WTC11 (cell line): ENCODE data around the gene RACGAP1. TPM values are rescaled to one million over a fixed set of nuclear protein-coding genes. Genes with fewer than 3 reads are reported as not detected.

ENCODE experiments used
- ATAC-seq: fragments of 200-7000 bp; cut with Tn5 transposase; 2 replicates; pipeline ENCODE4 v1.10.0; 2021; ENCODE audit warnings: mild to moderate bottlenecking, moderate library complexity
- CTCF ChIA-PET: fragments of 300-600 bp; sonication (Branson Sonifier 250); formaldehyde crosslinking; loops from one replicate; lab custom pipeline; 2021; ENCODE audit warnings: antibody characterized with exemption; lab: Charles Lee
- POLR2A ChIA-PET: fragments of 350-600 bp; sonication (Branson Sonifier 250); formaldehyde crosslinking; loops from one replicate; lab custom pipeline; 2021; ENCODE audit warnings: antibody characterized with exemption; lab: Charles Lee
- DNase-seq: peaks from one replicate; pipeline ENCODE4 v3.0.0; 2021; ENCODE audit warnings: low spot score
- H3K27ac Mint-ChIP-seq: 2 replicates; pipeline ENCODE4 v1.8.0; 2021; ENCODE audit warnings: mixed read lengths
- H3K27me3 Mint-ChIP-seq: 2 replicates; pipeline ENCODE4 v1.8.0; 2021; ENCODE audit warnings: low read depth, mild to moderate bottlenecking, moderate library complexity, mixed read lengths
- H3K36me3 Mint-ChIP-seq: 2 replicates; pipeline ENCODE4 v1.8.0; 2021; ENCODE audit warnings: mixed read lengths
- H3K4me1 Mint-ChIP-seq: 2 replicates; pipeline ENCODE4 v1.8.0; 2022; ENCODE audit warnings: mixed read lengths
- H3K4me3 Mint-ChIP-seq: 2 replicates; pipeline ENCODE4 v1.8.0; 2021; ENCODE audit warnings: mild to moderate bottlenecking, moderate library complexity, mixed read lengths
- H3K9me3 Mint-ChIP-seq: 2 replicates; pipeline ENCODE4 v1.8.0; 2021; ENCODE audit warnings: mixed read lengths
- ATF3 ChIP-seq: sonication (generic); formaldehyde crosslinking; conservative IDR thresholded peaks from 2 replicates; pipeline ENCODE4 v1.8.1; 2022; ENCODE audit warnings: mild to moderate bottlenecking, missing genetic modification reagents
- CTCF ChIP-seq: fragments of 200-600 bp; IDR thresholded peaks from 2 replicates; pipeline ENCODE4 v1.8.0; 2022; ENCODE audit warnings: antibody characterized with exemption
- E2F4 ChIP-seq: sonication (generic); formaldehyde crosslinking; IDR thresholded peaks from 2 replicates; pipeline ENCODE4 v1.8.1; 2022; ENCODE audit warnings: low read depth, mild to moderate bottlenecking, moderate library complexity, missing genetic modification reagents, borderline replicate concordance
- EMX1 ChIP-seq: fragments of 250-450 bp; sonication (Bioruptor Pico); IDR thresholded peaks from 2 replicates; pipeline ENCODE4 v1.8.0; 2021; ENCODE audit warnings: mild to moderate bottlenecking
- ERG ChIP-seq: fragments of 250-450 bp; sonication (Bioruptor Pico); IDR thresholded peaks from 2 replicates; pipeline ENCODE4 v1.8.0; 2021; ENCODE audit warnings: mild to moderate bottlenecking
- FOXP1 ChIP-seq: sonication (generic); formaldehyde crosslinking; IDR thresholded peaks from 2 replicates; pipeline ENCODE4 v1.8.0; 2022; ENCODE audit warnings: missing genetic modification reagents, mild to moderate bottlenecking, moderate library complexity, borderline replicate concordance
- GRHL2 ChIP-seq: fragments of 250-450 bp; sonication (Bioruptor Pico); IDR thresholded peaks from 2 replicates; pipeline ENCODE4 v1.8.0; 2022; ENCODE audit warnings: mild to moderate bottlenecking, moderate library complexity; ENCODE audit not compliant: insufficient replicate concordance, severe bottlenecking
- HMGA2 ChIP-seq: fragments of 250-450 bp; sonication (Bioruptor Pico); IDR thresholded peaks from 2 replicates; pipeline ENCODE4 v1.4.0; 2021; ENCODE audit warnings: mild to moderate bottlenecking, moderate library complexity
- KAT7 ChIP-seq: sonication (generic); formaldehyde crosslinking; IDR thresholded peaks from 2 replicates; pipeline ENCODE4 v1.8.1; 2023; ENCODE audit warnings: missing genetic modification reagents, mild to moderate bottlenecking, borderline replicate concordance
- NFE2L1 ChIP-seq: sonication (generic); formaldehyde crosslinking; IDR thresholded peaks from 2 replicates; pipeline ENCODE4 v1.8.1; 2023; ENCODE audit warnings: missing genetic modification reagents
- NFYB ChIP-seq: sonication (generic); formaldehyde crosslinking; conservative IDR thresholded peaks from 2 replicates; pipeline ENCODE4 v1.8.0; 2022; ENCODE audit warnings: low read depth, missing genetic modification reagents
- PREB ChIP-seq: sonication (generic); formaldehyde crosslinking; IDR thresholded peaks from 2 replicates; pipeline ENCODE4 v1.8.1; 2022; ENCODE audit warnings: mild to moderate bottlenecking, missing genetic modification reagents, moderate library complexity, borderline replicate concordance
- RELA ChIP-seq: sonication (generic); formaldehyde crosslinking; IDR thresholded peaks from 2 replicates; pipeline ENCODE4 v1.8.1; 2022; ENCODE audit warnings: missing genetic modification reagents, mild to moderate bottlenecking, borderline replicate concordance
- RORB ChIP-seq: fragments of 250-450 bp; sonication (Bioruptor Pico); IDR thresholded peaks from 2 replicates; pipeline ENCODE4 v1.9.0; 2021; ENCODE audit warnings: mild to moderate bottlenecking
- SMAD4 ChIP-seq: sonication (generic); formaldehyde crosslinking; IDR thresholded peaks from 2 replicates; pipeline ENCODE4 v1.8.0; 2022; ENCODE audit warnings: mild to moderate bottlenecking, missing genetic modification reagents
- SP1 ChIP-seq: sonication (generic); formaldehyde crosslinking; conservative IDR thresholded peaks from 2 replicates; pipeline ENCODE4 v1.8.1; 2022; ENCODE audit warnings: missing genetic modification reagents
- TEAD4 ChIP-seq: sonication (generic); formaldehyde crosslinking; IDR thresholded peaks from 2 replicates; pipeline ENCODE4 v1.8.0; 2022; ENCODE audit warnings: mild to moderate bottlenecking, missing genetic modification reagents
- ZNF232 ChIP-seq: sonication (generic); formaldehyde crosslinking; IDR thresholded peaks from 2 replicates; pipeline ENCODE4 v1.8.0; 2022; ENCODE audit warnings: mild to moderate bottlenecking, missing genetic modification reagents
- ZNF671 ChIP-seq: fragments of 250-450 bp; sonication (Bioruptor Pico); IDR thresholded peaks from 2 replicates; pipeline ENCODE4 v1.8.0; 2021; ENCODE audit warnings: mild to moderate bottlenecking
- total RNA-seq: library from RNA; stranded (reverse); gene quantifications from 3 replicates; pipeline ENCODE4 v1.2.3, GENCODE V29; 2021

RACGAP1 gene
- total RNA-seq, 1 experiment from 2014 or later = 87.7 TPM

- ATAC-seq (peak; percentile 61), DNase-seq (peak; percentile 84)
- TF ChIP-seq FOXP1 (CRISPR knock-in tag) (0 out of 2 replicates have a peak, but pooled peaks have one; percentile 37), RELA (CRISPR knock-in tag) (no peak), CTCF (peak; percentile 91), SP1 (0 out of 2 replicates have a peak, but pooled peaks have one; percentile 21)
- CTCF ChIA-PET = interaction anchor here (0.5 to 10.9 kb wide), 58 partner anchors 9 to 1261 kb away, joined by 3 to 219 read pairs (median 4); partner anchors contain the start of genes AQP5, AQP6, CERS5 and COX14
- no peak overlapping the region for H3K27ac Mint-ChIP-seq
- H3K4me1 Mint-ChIP-seq = peaks cover 20% of the 10 kb centered on the region
- POLR2A ChIA-PET = interaction anchor here (1.0 to 1.2 kb wide), 3 partner anchors 14 to 103 kb away, joined by 3 to 4 read pairs (median 3); no protein-coding TSS in a partner anchor
- no peaks in the 10 kb centered on the region for H3K9me3 Mint-ChIP-seq
- H3K4me3 Mint-ChIP-seq = no peak overlapping the region
- H3K27me3 Mint-ChIP-seq = no peaks in the 10 kb centered on the region
- no peaks in the 10 kb centered on the region for H3K36me3 Mint-ChIP-seq
Measured at GRCh38 chr12:50070314-50071060, 45.2 kb upstream of the RACGAP1 start.

GRCh38 chr12:50069539-50069938 lies 44.2 kb upstream of the RACGAP1 start:
- no peak overlapping the region for H3K4me3 Mint-ChIP-seq
- H3K9me3 Mint-ChIP-seq = no peaks in the 10 kb centered on the region
- DNase-seq = no peak
- H3K36me3 Mint-ChIP-seq = no peaks in the 10 kb centered on the region
- no peaks in the 10 kb centered on the region for H3K27me3 Mint-ChIP-seq
- CTCF ChIA-PET = interaction anchor here (0.9 to 10.9 kb wide), 15 partner anchors 12 to 245 kb away, joined by 3 to 219 read pairs (median 16); partner anchors contain the start of genes AQP5, AQP6, COX14 and GPD1
- ATAC-seq = no peak
- H3K27ac Mint-ChIP-seq = no peak overlapping the region
- H3K4me1 Mint-ChIP-seq = peaks cover 17% of the 10 kb centered on the region
- no peak for TF ChIP-seq RORB
- TF ChIP-seq FOXP1 (CRISPR knock-in tag) = no peak
- no peak for TF ChIP-seq E2F4 (CRISPR knock-in tag)
- no peak for TF ChIP-seq NFYB (CRISPR knock-in tag)
- TF ChIP-seq ZNF232 (CRISPR knock-in tag) = no peak
- no peak for TF ChIP-seq GRHL2 (CRISPR knock-in tag)
- no peak for TF ChIP-seq ZNF671 (CRISPR knock-in tag)
- POLR2A ChIA-PET = no interaction called here

GRCh38 chr12:50069069-50069468 lies 43.8 kb upstream of the RACGAP1 start:
- ChIA-PET CTCF (interaction anchor here (1.8 to 10.9 kb wide), 7 partner anchors 12 to 202 kb away, joined by 15 to 219 read pairs (median 29); partner anchors contain the start of genes AQP6, COX14 and SMARCD1), POLR2A (no interaction called here)
- Mint-ChIP-seq H3K36me3 (no peaks in the 10 kb centered on the region), H3K4me1 (peaks cover 17% of the 10 kb centered on the region), H3K9me3 (no peaks in the 10 kb centered on the region), H3K4me3 (no peak overlapping the region), H3K27ac (no peak overlapping the region), H3K27me3 (no peaks in the 10 kb centered on the region)
- ATAC-seq (no peak), DNase-seq (no peak)
- TF ChIP-seq SMAD4 (CRISPR knock-in tag) (no peak), HMGA2 (CRISPR knock-in tag) (peak; percentile 93)

- no peaks in the 10 kb centered on the region for H3K36me3 Mint-ChIP-seq
- peaks cover 2% of the 10 kb centered on the region for H3K27me3 Mint-ChIP-seq
- TF ChIP-seq NFE2L1 (CRISPR knock-in tag) (no peak), ATF3 (CRISPR knock-in tag) (peak; percentile 86), ZNF671 (CRISPR knock-in tag) (no peak), KAT7 (CRISPR knock-in tag) (no peak), ERG (CRISPR knock-in tag) (no peak), RELA (CRISPR knock-in tag) (no peak), EMX1 (CRISPR knock-in tag) (no peak), RORB (no peak), PREB (no peak), TEAD4 (CRISPR knock-in tag) (0 out of 2 replicates have a peak, but pooled peaks have one; percentile 25)
- TF ChIP-seq, all 79 proteins: peak for 2
- H3K4me1 Mint-ChIP-seq = peaks cover 10% of the 10 kb centered on the region
- no peak overlapping the region for H3K27ac Mint-ChIP-seq
- ChIA-PET CTCF (interaction anchor here (0.6 to 10.9 kb wide), 7 partner anchors 11 to 168 kb away, joined by 3 to 219 read pairs (median 6); partner anchors contain the start of genes AQP6 and SMARCD1), POLR2A (no interaction called here)
- DNase-seq = no peak
- ATAC-seq = peak; percentile 77
- H3K9me3 Mint-ChIP-seq = no peaks in the 10 kb centered on the region
- no peak overlapping the region for H3K4me3 Mint-ChIP-seq
Measured at GRCh38 chr12:50066402-50066801, 41.1 kb upstream of the RACGAP1 start.
